Hepatocyte (in vitro differentiated cells): ENCODE measurements around the gene CYTL1. TPM values are rescaled to one million over a fixed set of nuclear protein-coding genes. Genes with fewer than 3 reads are reported as not detected.

Source experiments
- DNase-seq: peaks from one replicate; pipeline ENCODE4 v3.0.0-alpha.2; 2016; ENCODE audit warnings: low spot score
- H2AFZ ChIP-seq: fragments of 200-600 bp; sonication (generic); 2 replicates; pipeline ENCODE4 v1.6.0; 2016; ENCODE audit warnings: antibody characterized with exemption, mild to moderate bottlenecking
- H3K27ac ChIP-seq: fragments of 200-600 bp; sonication (generic); 2 replicates; pipeline ENCODE4 v1.5.1; 2016; ENCODE audit warnings: mild to moderate bottlenecking
- H3K27me3 ChIP-seq: fragments of 200-600 bp; sonication (generic); 2 replicates; pipeline ENCODE4 v1.6.1; 2016
- H3K36me3 ChIP-seq: fragments of 200-600 bp; sonication (generic); replicated peaks from 2 replicates; pipeline ENCODE4 v1.5.1; 2016; ENCODE audit warnings: low read depth; ENCODE audit not compliant: insufficient read depth
- H3K4me1 ChIP-seq: fragments of 200-600 bp; sonication (generic); 2 replicates; pipeline ENCODE4 v1.5.1; 2016; ENCODE audit warnings: mild to moderate bottlenecking, moderate library complexity; ENCODE audit not compliant: insufficient read depth
- H3K4me2 ChIP-seq: fragments of 200-600 bp; sonication (generic); 2 replicates; pipeline ENCODE4 v1.6.0; 2016
- H3K4me3 ChIP-seq: fragments of 200-600 bp; sonication (generic); 2 replicates; pipeline ENCODE4 v1.5.1; 2016; ENCODE audit warnings: mild to moderate bottlenecking
- H3K79me2 ChIP-seq: fragments of 200-600 bp; sonication (generic); 2 replicates; pipeline ENCODE4 v1.6.0; 2017; ENCODE audit warnings: mild to moderate bottlenecking
- H3K9me2 ChIP-seq: fragments of 200-600 bp; sonication (generic); replicated peaks from 2 replicates; pipeline ENCODE4 v1.6.0; 2017; ENCODE audit warnings: mild to moderate bottlenecking; ENCODE audit not compliant: insufficient read depth
- H3K9me3 ChIP-seq: fragments of 200-600 bp; sonication (generic); 2 replicates; pipeline ENCODE4 v1.5.1; 2016; ENCODE audit warnings: low read depth, mild to moderate bottlenecking
- H4K20me1 ChIP-seq: fragments of 200-600 bp; sonication (generic); 2 replicates; pipeline ENCODE4 v1.6.0; 2016; ENCODE audit warnings: mild to moderate bottlenecking; ENCODE audit not compliant: insufficient read depth, poor library complexity, severe bottlenecking
- EZH2 ChIP-seq: fragments of 200-600 bp; sonication (generic); IDR thresholded peaks from 2 replicates; pipeline ENCODE4 v1.6.1; 2016; ENCODE audit warnings: antibody characterized with exemption, mild to moderate bottlenecking, borderline replicate concordance
- EZH2phosphoT487 ChIP-seq: fragments of 200-600 bp; sonication (generic); IDR thresholded peaks from one replicate; pipeline ENCODE4 v1.6.1; 2018; ENCODE audit warnings: antibody characterized with exemption, mild to moderate bottlenecking, low read depth, moderate library complexity; ENCODE audit not compliant: unreplicated experiment, severe bottlenecking
- WGBS: methylation state at CpG from one replicate; pipeline ENCODE4 v1.1.6; 2016; ENCODE audit warnings: low lambda C conversion rate; ENCODE audit errors: missing lambda C conversion rate; 5-methylcytosine and 5-hydroxymethylcytosine counted together
- polyA plus RNA-seq: library from polyadenylated mRNA; unstranded; fragments of >200 nt; fragmentation: Nextera tagmentation; extraction: Ambion mirVana; gene quantifications from 2 replicates; pipeline ENCODE4 v1.2.1, GENCODE V29; 2016
- total RNA-seq: library from RNA; depleted of rRNA; stranded (reverse); fragments of >200 nt; gene quantifications from 2 replicates; pipeline ENCODE4 v1.2.3, GENCODE V29; 2014
- TF ChIP-seq, protein P1 (sequence below): fragments of 200-600 bp; sonication (generic); IDR thresholded peaks from 2 replicates; pipeline ENCODE4 v1.5.1; 2016; ENCODE audit warnings: antibody characterized with exemption, mild to moderate bottlenecking; ENCODE audit not compliant: poor library complexity

Gene CYTL1
- total and polyA plus RNA-seq, 2 experiments from 2014 or later: 37.4 to 55.4 TPM

DNA sequence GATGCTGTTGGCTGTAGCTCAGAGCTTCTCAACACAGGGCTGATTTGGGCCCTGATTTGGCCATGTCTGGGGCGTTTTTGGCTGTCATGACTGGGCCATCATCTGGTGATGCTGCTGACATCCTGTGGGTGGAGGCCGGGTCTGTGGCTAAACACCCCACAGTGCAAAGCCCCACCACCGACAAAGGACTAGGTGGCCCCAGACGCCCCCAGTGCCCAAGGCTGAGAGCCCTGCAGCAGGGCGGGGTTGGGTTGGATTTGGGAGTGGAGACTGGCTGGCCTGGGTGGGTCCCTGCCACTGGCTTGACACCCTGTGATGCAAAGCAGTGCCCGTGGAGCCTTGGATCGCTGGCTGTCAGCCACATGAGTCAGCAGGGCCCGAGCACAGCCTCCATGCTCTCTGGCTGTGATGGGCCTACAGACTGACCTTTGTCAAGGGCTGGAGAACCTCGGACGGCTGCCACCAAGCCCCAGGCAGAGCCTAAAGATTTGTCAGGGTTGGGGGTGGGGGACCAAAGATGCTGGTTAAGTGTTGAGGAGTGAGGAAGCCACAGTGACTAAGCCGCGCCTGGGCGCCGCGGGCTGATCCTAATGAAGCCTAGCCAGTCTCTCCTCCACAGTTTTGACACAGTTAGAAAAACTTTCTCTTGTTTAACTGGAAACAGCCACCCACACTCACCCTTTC is 28.3 kb downstream of the CYTL1 start:
- whole genome bisulfite sequencing: 62% methylated on average over 15 of the region's 15 CpGs
- Histone ChIP-seq H3K4me1 (peaks cover 19% of the 10 kb centered on the region), H3K36me3 (no peaks in the 10 kb centered on the region), H2AFZ (no peak overlapping the region), H3K27me3 (no peaks in the 10 kb centered on the region), H3K27ac (peak overlapping the region; percentile 80), H4K20me1 (no peaks in the 10 kb centered on the region), H3K4me2 (peak overlapping the region; percentile 44), H3K79me2 (no peaks in the 10 kb centered on the region), H3K4me3 (no peak overlapping the region), H3K9me2 (no peaks in the 10 kb centered on the region), H3K9me3 (no peaks in the 10 kb centered on the region)
- TF ChIP-seq EZH2phosphoT487 (no peak), EZH2 (no peak)
- TF ChIP-seq, protein P1, sequence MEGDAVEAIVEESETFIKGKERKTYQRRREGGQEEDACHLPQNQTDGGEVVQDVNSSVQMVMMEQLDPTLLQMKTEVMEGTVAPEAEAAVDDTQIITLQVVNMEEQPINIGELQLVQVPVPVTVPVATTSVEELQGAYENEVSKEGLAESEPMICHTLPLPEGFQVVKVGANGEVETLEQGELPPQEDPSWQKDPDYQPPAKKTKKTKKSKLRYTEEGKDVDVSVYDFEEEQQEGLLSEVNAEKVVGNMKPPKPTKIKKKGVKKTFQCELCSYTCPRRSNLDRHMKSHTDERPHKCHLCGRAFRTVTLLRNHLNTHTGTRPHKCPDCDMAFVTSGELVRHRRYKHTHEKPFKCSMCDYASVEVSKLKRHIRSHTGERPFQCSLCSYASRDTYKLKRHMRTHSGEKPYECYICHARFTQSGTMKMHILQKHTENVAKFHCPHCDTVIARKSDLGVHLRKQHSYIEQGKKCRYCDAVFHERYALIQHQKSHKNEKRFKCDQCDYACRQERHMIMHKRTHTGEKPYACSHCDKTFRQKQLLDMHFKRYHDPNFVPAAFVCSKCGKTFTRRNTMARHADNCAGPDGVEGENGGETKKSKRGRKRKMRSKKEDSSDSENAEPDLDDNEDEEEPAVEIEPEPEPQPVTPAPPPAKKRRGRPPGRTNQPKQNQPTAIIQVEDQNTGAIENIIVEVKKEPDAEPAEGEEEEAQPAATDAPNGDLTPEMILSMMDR: no peak
- peak; percentile 68 for DNase-seq

DNA sequence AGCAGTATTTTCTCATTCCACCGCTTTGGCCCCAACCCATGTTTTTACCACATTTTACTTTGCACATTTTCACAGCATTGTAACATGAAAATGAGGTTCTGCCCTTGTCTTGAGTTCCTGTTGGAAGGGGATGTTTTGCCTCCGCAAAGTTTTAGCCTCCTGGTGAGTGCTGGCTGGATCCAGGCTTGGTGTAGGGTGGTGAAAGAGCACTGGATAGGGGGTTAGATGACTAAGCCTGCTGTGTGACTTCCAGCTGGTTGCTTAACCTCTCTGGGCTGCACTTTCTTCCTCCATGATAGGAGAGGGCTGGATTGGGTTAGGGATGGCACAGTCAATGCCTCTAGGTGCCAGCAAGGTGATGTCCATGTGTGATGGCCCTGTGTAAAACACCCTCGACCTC is 28.9 kb downstream of the CYTL1 start:
- Histone ChIP-seq H3K27me3 (no peaks in the 10 kb centered on the region), H3K36me3 (no peaks in the 10 kb centered on the region), H3K27ac (peak overlapping the region; percentile 80), H4K20me1 (no peaks in the 10 kb centered on the region), H3K4me3 (no peak overlapping the region), H3K4me1 (peaks cover 17% of the 10 kb centered on the region), H2AFZ (no peak overlapping the region), H3K9me3 (no peaks in the 10 kb centered on the region), H3K9me2 (no peaks in the 10 kb centered on the region), H3K79me2 (no peaks in the 10 kb centered on the region), H3K4me2 (no peak overlapping the region)
- TF ChIP-seq, protein P1: no peak
- no peak for TF ChIP-seq EZH2
- TF ChIP-seq EZH2phosphoT487: no peak
- WGBS: 68% methylated on average over 3 of the region's 3 CpGs
- DNase-seq: peak; percentile 25

DNA sequence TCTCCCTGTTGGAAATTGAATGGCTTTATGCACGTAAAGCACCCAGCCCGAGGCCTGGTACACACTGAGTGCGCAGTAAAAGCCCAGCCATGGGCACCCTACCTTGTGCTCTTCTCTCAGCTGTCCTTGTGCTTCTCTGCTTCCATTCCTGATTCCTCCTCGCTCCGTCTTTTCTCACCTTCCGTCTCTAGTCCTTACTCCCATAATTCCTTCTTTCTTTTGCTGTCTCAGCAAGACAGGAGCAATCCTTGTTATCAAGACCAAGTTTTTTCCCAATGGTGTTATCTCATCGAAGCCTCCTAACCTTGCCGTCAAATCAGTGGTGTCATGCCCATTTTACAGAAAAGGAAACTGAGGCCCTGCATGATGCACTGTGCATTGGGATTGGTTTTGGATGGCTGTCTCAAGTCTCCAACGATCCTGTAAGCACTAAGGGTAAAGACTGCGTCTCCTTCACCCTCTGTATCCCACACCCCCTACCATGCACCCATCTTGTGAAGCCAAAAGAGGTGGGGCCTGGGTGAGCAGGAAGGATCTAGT is 30.1 kb downstream of the CYTL1 start:
- Histone ChIP-seq H3K4me2 (no peak overlapping the region), H2AFZ (no peak overlapping the region), H3K36me3 (no peaks in the 10 kb centered on the region), H3K4me1 (peaks cover 16% of the 10 kb centered on the region), H4K20me1 (no peaks in the 10 kb centered on the region), H3K9me2 (no peaks in the 10 kb centered on the region), H3K9me3 (no peaks in the 10 kb centered on the region), H3K27me3 (no peaks in the 10 kb centered on the region), H3K4me3 (no peak overlapping the region), H3K27ac (peak overlapping the region; percentile 67), H3K79me2 (no peaks in the 10 kb centered on the region)
- no peak for DNase-seq
- TF ChIP-seq EZH2 (no peak), EZH2phosphoT487 (no peak)
- TF ChIP-seq, protein P1: no peak
- 84% methylated on average over 10 of the region's 10 CpGs for WGBS
